Adipocyte (in vitro differentiated cells): Measurements from ENCODE around the gene DAB2IP.

Source experiments
- DNase-seq: peaks from one replicate; pipeline ENCODE4 v3.0.0-alpha.2; 2015; ENCODE audit warnings: low read depth
- H3K27me3 ChIP-seq: replicated peaks from 2 replicates; pipeline ENCODE4 v1.7.0; 2013; ENCODE audit warnings: mild to moderate bottlenecking, low read length, moderate library complexity; ENCODE audit not compliant: control insufficient read depth, insufficient read depth
- H3K36me3 ChIP-seq: 2 replicates; pipeline ENCODE4 v1.7.0; 2013; ENCODE audit warnings: low read length, mild to moderate bottlenecking, moderate library complexity; ENCODE audit not compliant: control insufficient read depth, insufficient read depth, severe bottlenecking
- H3K4me1 ChIP-seq: 2 replicates; pipeline ENCODE4 v1.7.0; 2013; ENCODE audit warnings: mild to moderate bottlenecking, low read length, moderate library complexity; ENCODE audit not compliant: control insufficient read depth, insufficient read depth
- H3K4me3 ChIP-seq: 2 replicates; pipeline ENCODE4 v1.7.0; 2013; ENCODE audit warnings: mild to moderate bottlenecking, low read length, moderate library complexity
- H3K9ac ChIP-seq: 2 replicates; pipeline ENCODE4 v1.7.0; 2013; ENCODE audit warnings: mild to moderate bottlenecking, low read length, moderate library complexity
- H3K9me3 ChIP-seq: 2 replicates; pipeline ENCODE4 v1.7.0; 2013; ENCODE audit warnings: mild to moderate bottlenecking, low read length, moderate library complexity; ENCODE audit not compliant: control insufficient read depth

DAB2IP gene

GRCh38 chr9:121779381-121780117 lies 128.1 kb downstream of the DAB2IP start:
- H3K9me3 ChIP-seq: peaks cover 10% of the 10 kb centered on the region
- H3K4me3 ChIP-seq: no peak overlapping the region
- H3K9ac ChIP-seq: no peak overlapping the region
- no peaks in the 10 kb centered on the region for H3K4me1 ChIP-seq
- H3K27me3 ChIP-seq: no peaks in the 10 kb centered on the region
- H3K36me3 ChIP-seq: peaks cover 33% of the 10 kb centered on the region
- DNase-seq: no peak

GRCh38 chr9:121780177-121781040 lies 129.0 kb downstream of the DAB2IP start:
- Histone ChIP-seq H3K4me3 (no peak overlapping the region), H3K27me3 (no peaks in the 10 kb centered on the region), H3K36me3 (peaks cover 33% of the 10 kb centered on the region), H3K4me1 (no peaks in the 10 kb centered on the region), H3K9me3 (peaks cover 10% of the 10 kb centered on the region), H3K9ac (no peak overlapping the region)
- DNase-seq: no peak

- Histone ChIP-seq H3K4me1 (no peaks in the 10 kb centered on the region), H3K9ac (no peak overlapping the region), H3K27me3 (no peaks in the 10 kb centered on the region), H3K4me3 (no peak overlapping the region), H3K9me3 (peaks cover 10% of the 10 kb centered on the region), H3K36me3 (peaks cover 33% of the 10 kb centered on the region)
- no peak for DNase-seq
Measured at GRCh38 chr9:121781145-121781548, 129.7 kb downstream of the DAB2IP start.

GRCh38 chr9:121781701-121782464 lies 130.4 kb downstream of the DAB2IP start:
- H3K4me1 ChIP-seq: no peaks in the 10 kb centered on the region
- H3K4me3 ChIP-seq: no peak overlapping the region
- H3K9me3 ChIP-seq: peaks cover 10% of the 10 kb centered on the region
- peaks cover 29% of the 10 kb centered on the region for H3K36me3 ChIP-seq
- H3K9ac ChIP-seq: no peak overlapping the region
- DNase-seq: no peak
- H3K27me3 ChIP-seq: no peaks in the 10 kb centered on the region

GRCh38 chr9:121782514-121783110 lies 131.2 kb downstream of the DAB2IP start:
- DNase-seq: no peak
- no peaks in the 10 kb centered on the region for H3K27me3 ChIP-seq

GRCh38 chr9:121783111-121783510 lies 131.7 kb downstream of the DAB2IP start:
- no peak for DNase-seq
- Histone ChIP-seq H3K36me3 (peaks cover 17% of the 10 kb centered on the region), H3K4me1 (no peaks in the 10 kb centered on the region)

More at GRCh38 chr9:121782514-121783110, 131.2 kb downstream of the DAB2IP start:
- Histone ChIP-seq H3K4me1 (no peaks in the 10 kb centered on the region), H3K9ac (no peak overlapping the region), H3K4me3 (no peak overlapping the region), H3K9me3 (peaks cover 10% of the 10 kb centered on the region), H3K36me3 (peaks cover 22% of the 10 kb centered on the region)

GRCh38 chr9:121783521-121784507 lies 132.4 kb downstream of the DAB2IP start:
- DNase-seq: no peak
- Histone ChIP-seq H3K27me3 (no peaks in the 10 kb centered on the region), H3K9ac (no peak overlapping the region), H3K9me3 (no peaks in the 10 kb centered on the region), H3K36me3 (peaks cover 13% of the 10 kb centered on the region), H3K4me1 (no peaks in the 10 kb centered on the region), H3K4me3 (no peak overlapping the region)

More at GRCh38 chr9:121783111-121783510, 131.7 kb downstream of the DAB2IP start:
- H3K4me3 ChIP-seq: no peak overlapping the region
- no peaks in the 10 kb centered on the region for H3K27me3 ChIP-seq
- peaks cover 5% of the 10 kb centered on the region for H3K9me3 ChIP-seq
- no peak overlapping the region for H3K9ac ChIP-seq

- peak; percentile 11 for DNase-seq
- H3K36me3 ChIP-seq: peaks cover 13% of the 10 kb centered on the region
- H3K4me1 ChIP-seq: no peaks in the 10 kb centered on the region
- no peak overlapping the region for H3K4me3 ChIP-seq
- H3K27me3 ChIP-seq: no peaks in the 10 kb centered on the region
- no peaks in the 10 kb centered on the region for H3K9me3 ChIP-seq
- no peak overlapping the region for H3K9ac ChIP-seq
Measured at GRCh38 chr9:121784731-121785411, 133.4 kb downstream of the DAB2IP start.

- Histone ChIP-seq H3K9ac (no peak overlapping the region), H3K4me3 (no peak overlapping the region), H3K36me3 (peaks cover 13% of the 10 kb centered on the region), H3K9me3 (no peaks in the 10 kb centered on the region), H3K4me1 (no peaks in the 10 kb centered on the region), H3K27me3 (no peaks in the 10 kb centered on the region)
- DNase-seq: no peak
Measured at GRCh38 chr9:121785673-121786542, 134.5 kb downstream of the DAB2IP start.
